NCI-H1105 (cell line): ENCODE measurements around the gene IDH3G.
A peak's percentile ranks its signal among the peaks of the same experiment; 100 is the strongest.

ENCODE experiments used
- DNase-seq: peaks from one replicate; lab custom pipeline; 2025; lab: John Stamatoyannopoulos, UW

Gene IDH3G

DNA sequence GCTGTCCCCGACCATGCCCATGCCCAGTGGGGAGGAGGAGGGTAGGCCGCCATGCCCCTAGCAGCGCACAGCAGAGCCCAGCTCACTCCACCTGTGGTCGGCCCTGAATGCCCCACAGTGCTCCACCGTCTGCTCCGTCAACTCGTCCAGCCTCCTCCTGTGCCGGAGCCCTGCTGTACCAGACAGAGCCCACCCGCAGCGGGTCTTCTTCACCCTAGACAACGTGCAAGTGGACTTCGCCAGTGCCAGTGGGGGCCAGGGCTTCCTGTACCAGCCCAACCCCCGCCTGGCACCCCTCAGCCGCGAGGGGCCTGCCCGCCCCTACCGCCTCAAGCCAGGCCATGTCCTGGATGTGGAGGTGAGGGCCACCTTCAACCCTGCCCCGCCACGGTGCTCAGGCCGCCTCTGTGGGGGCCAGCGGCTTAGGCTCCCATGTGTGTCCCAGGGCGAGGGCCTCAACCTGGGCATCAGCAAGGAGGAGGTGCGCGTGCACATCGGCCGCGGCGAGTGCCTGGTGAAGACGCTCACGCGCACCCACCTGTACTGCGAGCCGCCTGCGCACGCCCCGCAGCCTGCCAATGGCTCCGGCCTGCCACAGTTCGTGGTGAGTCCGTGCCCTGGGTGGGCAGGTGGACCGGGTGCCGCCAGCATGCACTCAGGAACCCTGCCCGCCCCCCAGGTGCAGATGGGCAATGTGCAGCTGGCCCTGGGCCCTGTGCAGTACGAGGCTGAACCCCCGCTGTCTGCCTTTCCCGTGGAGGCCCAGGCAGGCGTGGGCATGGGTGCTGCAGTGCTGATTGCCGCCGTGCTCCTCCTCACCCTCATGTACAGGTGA lies 20.2 kb downstream of the IDH3G start:
- no peak for DNase-seq

GRCh38 chrX:153773218-153773611 lies 21.0 kb downstream of the IDH3G start:
- DNase-seq, result no peak

- no peak for DNase-seq
These were observed 21.6 kb downstream of the IDH3G start for GRCh38 chrX:153772316-153773217.

GRCh38 chrX:153771415-153772315 lies 22.5 kb downstream of the IDH3G start:
- no peak for DNase-seq

DNA sequence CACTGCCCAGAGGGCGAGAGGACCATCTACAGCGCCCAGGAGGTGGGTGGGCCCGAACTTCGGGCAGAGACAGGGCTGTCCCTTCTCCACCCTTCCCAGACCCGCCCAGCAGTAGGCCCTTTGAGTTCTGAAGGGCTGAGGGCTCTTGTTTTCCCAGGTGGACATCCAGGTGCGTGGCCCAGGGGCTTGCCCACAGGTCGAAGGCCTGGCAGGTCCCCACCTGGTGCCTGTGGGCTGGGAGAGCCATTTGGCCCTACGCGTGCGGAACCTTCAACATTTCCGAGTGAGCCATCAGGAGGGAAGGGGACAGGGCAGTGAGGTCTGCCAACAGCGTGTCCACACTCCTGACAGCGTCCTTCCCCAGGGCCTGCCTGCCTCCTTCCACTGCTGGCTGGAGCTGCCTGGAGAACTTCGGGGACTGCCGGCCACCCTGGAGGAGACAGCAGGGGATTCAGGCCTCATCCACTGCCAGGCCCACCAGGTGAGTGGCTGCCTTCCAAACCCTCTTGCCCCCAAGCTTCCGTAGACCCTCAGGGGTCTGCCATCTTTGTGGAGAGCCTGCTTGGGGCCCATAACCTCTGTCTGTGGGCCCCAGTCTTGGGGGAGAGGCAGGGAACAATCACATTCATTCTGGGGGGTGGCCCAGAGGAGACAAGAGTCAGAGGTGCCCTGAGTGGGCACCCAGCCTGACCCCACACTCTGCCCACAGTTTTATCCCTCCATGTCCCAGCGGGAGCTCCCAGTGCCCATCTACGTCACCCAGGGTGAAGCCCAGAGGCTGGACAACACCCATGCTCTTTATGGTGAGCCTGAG lies 23.4 kb downstream of the IDH3G start:
- DNase-seq, result no peak

- DNase-seq, result no peak
These were observed 24.1 kb downstream of the IDH3G start for GRCh38 chrX:153769865-153770600.

- no peak for DNase-seq
These were observed 24.9 kb downstream of the IDH3G start for GRCh38 chrX:153769158-153769864.

- DNase-seq, result no peak
These were observed 25.6 kb downstream of the IDH3G start for GRCh38 chrX:153768311-153769157.

DNA sequence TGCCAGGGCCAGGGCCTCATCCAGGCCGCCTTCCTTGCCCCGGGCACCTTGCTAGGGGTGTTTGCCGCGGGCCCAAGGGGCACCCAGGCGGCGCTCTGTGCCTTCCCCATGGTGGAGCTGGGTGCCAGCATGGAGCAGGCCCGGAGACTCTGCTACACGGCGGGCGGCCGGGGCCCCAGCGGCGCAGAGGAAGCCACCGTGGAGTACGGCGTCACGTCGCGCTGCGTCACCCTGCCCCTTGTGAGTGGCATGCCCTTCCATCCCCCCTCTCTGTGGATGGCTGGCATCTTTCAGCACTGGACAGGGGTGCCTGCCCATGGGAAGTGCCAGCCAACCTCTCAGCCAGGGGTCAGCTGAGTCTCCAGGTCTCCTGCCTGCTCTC lies 26.5 kb downstream of the IDH3G start:
- no peak for DNase-seq

- DNase-seq, result no peak
These were observed 27.1 kb downstream of the IDH3G start for GRCh38 chrX:153766871-153767673.

GRCh38 chrX:153766098-153766817 lies 27.9 kb downstream of the IDH3G start:
- no peak for DNase-seq

DNA sequence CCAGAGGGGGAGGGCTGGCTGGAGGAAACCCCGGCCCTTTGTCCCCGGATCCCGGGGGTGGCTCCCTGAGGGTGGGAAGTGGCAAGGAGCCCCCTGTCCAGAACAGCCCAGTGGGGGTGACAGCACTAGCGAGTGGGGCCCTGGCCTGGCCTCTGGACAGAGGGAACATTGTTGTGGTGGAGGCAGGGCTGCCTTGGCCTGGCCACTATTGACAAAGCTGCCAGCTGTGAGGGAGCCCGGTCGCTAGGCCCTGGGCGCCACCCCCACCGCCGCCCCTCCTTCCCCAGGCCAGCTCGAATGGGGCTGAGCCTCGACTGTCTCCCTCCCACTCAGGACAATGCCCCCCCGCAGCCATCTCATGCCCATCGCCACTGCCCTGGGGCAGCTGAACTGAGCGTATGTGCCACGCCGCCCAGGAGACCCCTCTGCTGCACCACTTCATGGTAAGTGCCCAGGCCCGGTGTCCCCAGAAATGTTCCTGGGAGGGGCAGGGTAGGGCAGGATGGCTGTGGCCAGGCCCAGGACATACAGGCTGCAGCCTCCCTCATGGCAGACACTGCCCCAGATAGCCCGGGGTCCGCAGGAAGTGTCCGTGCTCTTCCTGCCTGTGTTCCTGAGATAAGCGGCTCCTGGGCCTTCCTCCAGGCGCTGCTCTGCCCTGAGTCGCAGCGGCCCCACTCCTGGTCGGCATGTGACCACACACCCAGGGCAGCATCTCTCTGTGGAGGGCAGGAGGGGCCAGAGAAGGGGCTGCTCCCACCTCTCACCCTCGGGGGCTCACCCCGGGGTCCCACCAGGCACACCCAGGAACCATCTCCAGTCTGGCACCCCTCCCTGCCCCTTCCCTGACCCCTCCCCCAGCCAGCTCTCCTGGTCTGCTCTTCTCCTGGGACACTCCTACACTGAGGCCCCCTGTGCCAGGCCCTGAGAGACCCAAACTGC lies 28.8 kb downstream of the IDH3G start:
- DNase-seq, result no peak

DNA sequence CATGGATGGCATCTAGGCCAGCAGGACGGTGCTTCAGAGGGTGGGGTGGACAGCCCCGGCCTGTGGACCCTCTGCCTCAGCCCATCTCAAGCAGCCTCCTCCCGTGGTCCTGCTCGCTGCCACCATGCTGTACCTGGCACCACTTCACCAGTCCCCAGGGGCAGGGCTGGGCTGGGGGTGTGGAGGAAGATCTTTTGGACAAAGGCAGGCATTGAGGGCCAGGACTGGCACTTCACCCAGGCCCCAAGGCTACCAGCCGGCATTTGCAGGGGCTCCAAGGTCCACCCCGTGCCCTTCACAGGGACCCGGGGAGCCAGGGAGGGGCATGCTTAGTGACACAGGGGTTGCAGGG lies 29.4 kb downstream of the IDH3G start:
- no peak for DNase-seq

DNA sequence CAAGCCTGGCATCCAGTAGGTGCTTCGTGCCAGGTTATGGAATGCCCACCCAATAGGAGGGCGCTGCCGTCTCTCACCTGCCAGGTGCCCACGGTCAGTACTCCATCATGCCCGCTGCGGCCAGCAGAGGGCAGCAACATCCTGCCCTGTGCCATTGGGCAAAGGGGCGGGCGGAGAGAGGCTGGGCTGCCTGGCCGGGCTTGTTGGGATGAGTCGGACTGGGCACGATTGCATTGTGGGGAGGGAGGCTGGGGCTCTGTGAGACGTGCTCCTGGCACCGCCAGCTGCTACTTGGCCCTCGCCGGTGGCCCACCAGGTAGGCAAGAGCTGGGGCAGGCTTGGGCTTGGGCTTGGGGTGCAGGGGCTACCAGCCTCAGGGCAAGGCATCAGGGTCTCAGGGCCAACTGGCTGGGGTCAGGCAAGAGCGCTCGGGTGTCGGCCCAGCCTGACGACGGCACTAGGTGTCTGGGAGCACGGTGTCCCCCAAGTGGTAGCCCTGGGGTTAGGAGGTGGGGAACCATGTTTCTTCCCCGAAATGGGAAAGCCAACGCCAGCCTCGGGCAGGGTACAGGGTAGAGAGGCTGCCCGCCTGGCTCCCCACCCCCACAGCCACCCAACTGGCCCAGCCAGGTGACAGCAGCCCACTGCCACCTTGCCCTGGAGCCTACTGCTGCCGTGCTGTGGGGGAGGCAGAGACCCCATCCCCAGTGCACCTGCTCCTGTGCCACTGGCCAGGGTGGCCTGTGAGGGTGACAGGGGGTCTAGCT lies 30.0 kb downstream of the IDH3G start, which contains the start of gene PLXNB3:
TSS of gene PLXNB3 (plus strand) at position 261 of the 767 bp plus-strand sequence. CDS start 1,287 bp downstream, outside the sequence.
- peak; percentile 91 for DNase-seq

DNA sequence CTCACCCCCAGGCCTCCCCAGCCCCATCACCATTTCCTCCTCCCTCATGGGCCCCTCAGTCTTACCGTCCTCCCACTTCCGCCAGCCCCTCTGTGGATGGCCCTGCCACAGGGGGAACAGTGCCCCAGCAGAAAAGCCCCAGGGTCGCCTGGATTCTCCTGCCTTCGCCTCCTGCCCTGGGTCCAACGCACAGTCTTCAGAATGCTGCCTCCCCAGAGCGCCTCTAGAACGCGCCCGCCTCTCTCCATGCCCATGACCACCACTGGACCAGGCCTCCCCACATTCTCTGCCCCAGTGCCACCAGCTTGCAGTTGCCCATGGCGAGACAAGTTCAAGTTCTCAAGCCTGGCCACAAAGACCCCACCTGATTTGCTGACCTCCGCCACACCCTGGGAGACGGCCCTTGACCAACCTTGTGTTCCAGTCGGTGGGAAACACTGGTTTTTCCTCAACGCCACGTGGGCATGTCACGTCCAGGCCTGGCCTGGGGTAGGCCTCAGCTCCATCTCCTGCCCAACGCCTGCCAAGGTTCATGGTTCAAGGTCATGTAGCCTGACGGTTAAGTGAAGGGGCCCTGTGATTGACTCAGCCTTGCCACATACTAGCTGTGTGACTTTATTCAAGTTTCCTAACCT lies 30.8 kb downstream of the IDH3G start:
- no peak for DNase-seq
